Transverse colon (tissue), 4 donors: ENCODE data around the gene SLA2. TPM values are rescaled to one million over a fixed set of nuclear protein-coding genes. Genes with fewer than 3 reads are reported as not detected.

ENCODE experiments used
- DNase-seq: peaks from one replicate; pipeline ENCODE4 v3.0.0-alpha.2; 2019
- H3K27ac ChIP-seq, 4 donors: fragments of 200-600 bp; sonication (generic); 2 replicates each; pipeline ENCODE4 v1.5.1; 2016 to 2018; ENCODE audit warnings: inconsistent platforms in 4 of 4
- H3K27me3 ChIP-seq: fragments of 200-600 bp; sonication (generic); 2 replicates; pipeline ENCODE4 v1.5.1; 2017; ENCODE audit warnings: inconsistent platforms
- H3K36me3 ChIP-seq, 4 donors: fragments of 200-600 bp; sonication (generic); 2 replicates each; pipeline ENCODE4 v1.5.1; 2017 to 2019; ENCODE audit warnings: inconsistent platforms in 4 of 4
- H3K4me1 ChIP-seq, 4 donors: fragments of 200-600 bp; sonication (generic); 2 replicates each; pipeline ENCODE4 v1.5.1; 2017 to 2020; ENCODE audit warnings: inconsistent platforms in 4 of 4
- H3K4me3 ChIP-seq, 4 donors: fragments of 200-600 bp; sonication (generic); 1 replicate in 1 of 4; 2 replicates in 3 of 4; pipeline versions ENCODE4 v1.5.1 to v1.6.1; 2017 to 2019; ENCODE audit warnings: inconsistent platforms in 4 of 4
- H3K9me3 ChIP-seq, 2 donors: fragments of 200-600 bp; sonication (generic); 2 replicates each; pipeline ENCODE4 v1.5.1; 2017 to 2019; ENCODE audit warnings: inconsistent platforms in 2 of 2
- EP300 ChIP-seq: sonication (generic); formaldehyde crosslinking; IDR thresholded peaks from one replicate; pipeline ENCODE4 v1.6.1; 2017; ENCODE audit warnings: antibody characterized with exemption, low read depth
- POLR2A ChIP-seq: fragments of 450-650 bp; IDR thresholded peaks from one replicate; pipeline ENCODE4 v1.6.1; 2016; ENCODE audit warnings: antibody characterized with exemption, mild to moderate bottlenecking, moderate library complexity
- POLR2AphosphoS5 ChIP-seq, 3 donors: sonication (generic); formaldehyde crosslinking; IDR thresholded peaks; one replicate each; pipeline ENCODE4 v1.6.1; 2016; ENCODE audit warnings: antibody characterized with exemption in 3 of 3
- WGBS, 2 donors: methylation state at CpG; one replicate each; pipeline ENCODE4 v1.1.5; 2018; ENCODE audit warnings: low coverage in 1 of 2; 5-methylcytosine and 5-hydroxymethylcytosine counted together
- in situ Hi-C, 4 donors: fragments of 200-750 bp; cut with MboI; loops; one replicate each; pipeline versions ENCODE4 v1.15.0 to v1.15.1; 2017; ENCODE audit warnings: low sequenced_read_pairs in 3 of 4, low pct_ligation_motif_present in 1 of 4, low pct_unique_long_range_greater_than_20kb in 1 of 4
- intact Hi-C: fragments of 100-400 bp; cut with DNase I; formaldehyde crosslinking; loops from one replicate; pipeline ENCODE4 v1.15.1; 2023; ENCODE audit warnings: low total_unique reads
- total RNA-seq, 4 donors: library from RNA; depleted of rRNA; stranded (reverse); fragments of >200 nt; gene quantifications; one replicate each; pipeline ENCODE4 v1.1.0, GENCODE V29; 2016
- TF ChIP-seq, protein P1 (sequence below), 5 experiments: fragments of 200-600 bp in 3 of 5; fragments of 450-650 bp in 2 of 5; sonication (generic) in 3 of 5; IDR thresholded peaks; 1 replicate in 2 of 5; 2 replicates in 3 of 5; pipeline ENCODE4 v1.5.1; 2016 to 2017; ENCODE audit warnings: antibody characterized with exemption in 5 of 5, inconsistent platforms in 3 of 5, mild to moderate bottlenecking in 2 of 5, moderate library complexity in 1 of 5

Gene SLA2
- total RNA-seq, 4 donors from 2014 or later, result 0.48 to 2.6 TPM; not detected in 2

DNA sequence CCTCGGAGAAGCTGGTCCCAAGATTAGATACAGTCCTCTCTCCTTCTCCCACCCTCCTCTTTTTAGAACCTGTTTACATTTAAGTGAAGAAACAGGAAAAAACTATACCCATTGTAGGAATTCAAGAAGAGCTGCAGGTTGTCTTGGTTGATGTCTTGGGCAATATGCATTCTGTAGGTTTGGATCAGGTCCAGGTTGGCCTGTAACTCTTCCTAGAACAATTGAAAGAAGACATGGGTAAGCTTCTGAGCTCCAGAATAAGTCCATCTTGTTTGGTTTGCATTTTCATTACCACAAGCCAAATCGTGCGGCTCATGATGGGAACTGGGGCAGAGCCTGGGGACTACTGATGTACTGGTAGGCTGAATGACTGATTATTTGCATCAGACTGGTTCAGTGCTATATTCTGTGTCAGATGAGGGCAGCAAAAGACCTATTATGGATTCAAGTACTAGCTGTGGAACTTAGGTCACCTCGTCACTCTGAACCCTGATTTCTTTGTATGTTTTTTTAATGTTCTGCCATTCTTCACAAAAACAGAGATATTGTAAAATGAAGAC lies 20.3 kb upstream of the SLA2 start:
- TF ChIP-seq POLR2A (no peak), POLR2AphosphoS5 (IDR thresholded peaks at IDR 0.05) (no peak), EP300 (no peak)
- TF ChIP-seq, protein P1, sequence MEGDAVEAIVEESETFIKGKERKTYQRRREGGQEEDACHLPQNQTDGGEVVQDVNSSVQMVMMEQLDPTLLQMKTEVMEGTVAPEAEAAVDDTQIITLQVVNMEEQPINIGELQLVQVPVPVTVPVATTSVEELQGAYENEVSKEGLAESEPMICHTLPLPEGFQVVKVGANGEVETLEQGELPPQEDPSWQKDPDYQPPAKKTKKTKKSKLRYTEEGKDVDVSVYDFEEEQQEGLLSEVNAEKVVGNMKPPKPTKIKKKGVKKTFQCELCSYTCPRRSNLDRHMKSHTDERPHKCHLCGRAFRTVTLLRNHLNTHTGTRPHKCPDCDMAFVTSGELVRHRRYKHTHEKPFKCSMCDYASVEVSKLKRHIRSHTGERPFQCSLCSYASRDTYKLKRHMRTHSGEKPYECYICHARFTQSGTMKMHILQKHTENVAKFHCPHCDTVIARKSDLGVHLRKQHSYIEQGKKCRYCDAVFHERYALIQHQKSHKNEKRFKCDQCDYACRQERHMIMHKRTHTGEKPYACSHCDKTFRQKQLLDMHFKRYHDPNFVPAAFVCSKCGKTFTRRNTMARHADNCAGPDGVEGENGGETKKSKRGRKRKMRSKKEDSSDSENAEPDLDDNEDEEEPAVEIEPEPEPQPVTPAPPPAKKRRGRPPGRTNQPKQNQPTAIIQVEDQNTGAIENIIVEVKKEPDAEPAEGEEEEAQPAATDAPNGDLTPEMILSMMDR (IDR thresholded peaks at IDR 0.05), result no peak
- H3K27me3 ChIP-seq, result no peaks in the 10 kb centered on the region
- H3K9me3 ChIP-seq, result no peaks in the 10 kb centered on the region
- no peak overlapping the region for H3K4me3 ChIP-seq
- peaks cover 0 to 20% (median 6%) of the 10 kb centered on the region in 4 donors for H3K36me3 ChIP-seq
- H3K4me1 ChIP-seq, result no peaks in the 10 kb centered on the region
- in situ Hi-C loops (no loop called here), intact Hi-C loops (no loop called here)
- 70 to 76% methylated on average over 2 to 4 of the region's 4 CpGs for WGBS, 2 donors
- no peak overlapping the region for H3K27ac ChIP-seq
- no peak for DNase-seq

DNA sequence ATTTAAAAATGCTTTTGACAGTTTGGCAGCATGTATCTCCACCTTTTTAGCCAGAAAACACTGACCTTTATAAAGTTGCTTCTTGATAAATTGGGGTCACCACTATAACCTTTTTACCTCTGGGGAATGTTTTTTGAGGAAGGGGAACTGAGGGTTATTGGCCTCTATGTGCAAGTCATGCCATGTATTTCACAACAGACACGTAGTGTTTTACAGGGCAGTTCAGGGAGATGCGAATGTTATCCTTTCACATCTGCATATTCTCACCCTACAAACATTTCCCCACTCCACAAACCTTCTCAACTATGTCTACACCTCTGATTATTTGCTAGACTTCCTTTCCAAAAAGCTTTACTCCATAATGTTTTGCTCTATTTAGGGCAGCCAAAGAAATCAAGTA lies 17.0 kb upstream of the SLA2 start:
- Histone ChIP-seq H3K9me3 (no peaks in the 10 kb centered on the region), H3K36me3 (peaks cover 0 to 34% (median 12%) of the 10 kb centered on the region in 4 donors), H3K4me3 (no peak overlapping the region), H3K27ac (no peak overlapping the region), H3K4me1 (no peaks in the 10 kb centered on the region), H3K27me3 (no peaks in the 10 kb centered on the region)
- intact Hi-C loops, result loop anchor here (5.0 kb wide), 1 partner anchor 219 kb away; no protein-coding TSS in a partner anchor
- no peak for DNase-seq
- WGBS, 2 donors, result 70 to 75% methylated on average over 2 of the region's 2 CpGs
- TF ChIP-seq EP300, result no peak
- TF ChIP-seq POLR2A, result no peak
- TF ChIP-seq, protein P1 (IDR thresholded peaks at IDR 0.05), result no peak
- no peak for TF ChIP-seq POLR2AphosphoS5 (IDR thresholded peaks at IDR 0.05)
- in situ Hi-C loops, result no loop called here

DNA sequence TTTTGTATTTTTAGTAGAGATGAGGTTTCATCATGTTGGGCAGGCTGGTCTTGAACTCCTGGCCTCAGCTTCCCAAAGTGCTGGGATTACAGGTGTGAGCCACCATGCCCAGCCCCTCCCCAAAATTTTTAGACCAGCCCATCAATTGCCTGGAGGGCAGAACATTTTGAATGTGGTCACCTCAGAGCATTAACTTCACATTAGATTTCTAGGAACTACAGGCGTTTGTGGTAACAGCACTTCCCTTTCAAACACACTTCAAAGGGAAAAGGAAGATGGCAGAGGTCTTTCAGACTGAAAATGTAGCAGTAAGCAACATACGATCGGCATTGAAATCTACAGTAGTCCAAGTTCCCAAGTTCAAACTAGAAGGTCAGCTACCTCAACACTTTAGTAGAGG lies 12.3 kb upstream of the SLA2 start:
- WGBS, 2 donors, result 64% methylated on average over 3 of the region's 3 CpGs; no CpG with 5 or more reads in 1 of the 2 donors
- no peak for DNase-seq
- H3K4me1 ChIP-seq, result no peaks in the 10 kb centered on the region

DNA sequence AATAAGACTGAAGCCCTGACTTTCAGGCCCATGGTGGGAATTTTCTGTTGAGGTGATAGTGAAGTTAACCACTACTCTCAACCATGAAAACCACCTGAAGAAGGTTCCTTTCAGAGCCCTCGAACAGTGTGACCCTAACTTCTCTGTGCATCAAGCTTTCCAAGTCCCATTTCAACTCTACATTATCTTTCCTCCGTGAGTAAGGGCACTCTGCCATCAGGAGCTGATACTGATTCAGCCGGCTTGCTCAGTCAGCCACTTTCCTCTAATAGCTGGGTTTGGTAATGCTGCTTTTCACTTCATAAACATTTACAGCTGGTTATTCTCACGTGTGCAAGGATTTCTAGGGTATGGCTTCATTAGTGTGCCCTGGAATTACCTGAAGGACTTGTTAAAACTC lies 10.7 kb upstream of the SLA2 start:
- no peak for DNase-seq
- TF ChIP-seq POLR2AphosphoS5 (IDR thresholded peaks at IDR 0.05) (no peak), POLR2A (no peak), EP300 (no peak)
- TF ChIP-seq, protein P1 (IDR thresholded peaks at IDR 0.05), result no peak
- intact Hi-C loops, result no loop called here
- peaks cover 0 to 20% (median 9%) of the 10 kb centered on the region in 4 donors for H3K36me3 ChIP-seq
- no peak overlapping the region for H3K4me3 ChIP-seq
- H3K27me3 ChIP-seq, result no peaks in the 10 kb centered on the region
- in situ Hi-C loops, result no loop called here
- H3K4me1 ChIP-seq, result no peaks in the 10 kb centered on the region
- 86 to 87% methylated on average over 1 to 4 of the region's 4 CpGs for WGBS, 2 donors
- H3K27ac ChIP-seq, result no peak overlapping the region
- no peaks in the 10 kb centered on the region for H3K9me3 ChIP-seq

More for the DNA sequence above, 12.3 kb upstream of the SLA2 start:
- in situ Hi-C loops, result no loop called here
- no peaks in the 10 kb centered on the region for H3K9me3 ChIP-seq
- TF ChIP-seq, protein P1 (IDR thresholded peaks at IDR 0.05), result no peak
- H3K36me3 ChIP-seq, result peaks cover 0 to 20% (median 8%) of the 10 kb centered on the region in 4 donors
- no peak overlapping the region for H3K4me3 ChIP-seq
- H3K27me3 ChIP-seq, result no peaks in the 10 kb centered on the region
- intact Hi-C loops, result no loop called here
- no peak overlapping the region for H3K27ac ChIP-seq
